H9 (cell line): ENCODE measurements around the gene NCOA1. TPM values are rescaled to one million over a fixed set of nuclear protein-coding genes. Genes with fewer than 3 reads are reported as not detected.
"Not testable (repeated sequence)": the region's sequence is repeated elsewhere in the genome, so short reads cannot be mapped to it uniquely, and the experiment has no call there.

Experiments
- DNase-seq: peaks from one replicate; pipeline ENCODE4 v3.0.0-alpha.2; 2017
- H2AFZ ChIP-seq: one replicate; pipeline ENCODE4 v1.6.1; 2013; ENCODE audit warnings: mild to moderate bottlenecking, low read length, control low read depth, moderate library complexity
- H2AK5ac ChIP-seq: 2 replicates; pipeline ENCODE4 v1.6.1; 2013; ENCODE audit warnings: low read length, control low read depth, mixed read lengths; ENCODE audit not compliant: insufficient read length
- H2BK120ac ChIP-seq: one replicate; pipeline ENCODE4 v1.6.1; 2013; ENCODE audit warnings: low read depth, mild to moderate bottlenecking, low read length, control low read depth, inconsistent platforms; ENCODE audit not compliant: poor library complexity, severe bottlenecking
- H2BK12ac ChIP-seq: 2 replicates; pipeline ENCODE4 v1.6.1; 2013; ENCODE audit warnings: low read length, control low read depth, mixed read lengths, low read depth; ENCODE audit not compliant: insufficient read length
- H2BK15ac ChIP-seq: 2 replicates; pipeline ENCODE4 v1.6.1; 2013; ENCODE audit warnings: low read depth, low read length, control low read depth
- H2BK20ac ChIP-seq: one replicate; pipeline ENCODE4 v1.6.1; 2013; ENCODE audit warnings: low read depth, mild to moderate bottlenecking, low read length, control low read depth, inconsistent platforms; ENCODE audit not compliant: poor library complexity, severe bottlenecking
- H2BK5ac ChIP-seq: 2 replicates; pipeline ENCODE4 v1.6.1; 2013; ENCODE audit warnings: low read length, control low read depth, mixed read lengths; ENCODE audit not compliant: insufficient read length
- H3K14ac ChIP-seq: 2 replicates; pipeline ENCODE4 v1.6.1; 2013; ENCODE audit warnings: low read length, control low read depth; ENCODE audit not compliant: insufficient read depth
- H3K18ac ChIP-seq: 2 replicates; pipeline ENCODE4 v1.6.1; 2013; ENCODE audit warnings: low read depth, mild to moderate bottlenecking, mixed read lengths, low read length, control low read depth; ENCODE audit not compliant: insufficient read length
- H3K23ac ChIP-seq: 2 replicates; pipeline ENCODE4 v1.6.1; 2013; ENCODE audit warnings: low read length, control low read depth, mixed read lengths, low read depth; ENCODE audit not compliant: insufficient read length
- H3K23me2 ChIP-seq: 2 replicates; pipeline ENCODE4 v1.6.1; 2013; ENCODE audit warnings: low read depth, mild to moderate bottlenecking, mixed read lengths, low read length, control low read depth; ENCODE audit not compliant: insufficient read length, poor library complexity, severe bottlenecking
- H3K27ac ChIP-seq: 2 replicates; pipeline ENCODE4 v1.5.1; 2013; ENCODE audit warnings: low read length, control low read depth, mixed read lengths, low read depth; ENCODE audit not compliant: insufficient read length
- H3K27me3 ChIP-seq: 2 replicates; pipeline ENCODE4 v1.6.1; 2013; ENCODE audit warnings: low read length, control low read depth, inconsistent platforms; ENCODE audit not compliant: insufficient read depth
- H3K4ac ChIP-seq: 2 replicates; pipeline ENCODE4 v1.6.1; 2013; ENCODE audit warnings: low read depth, mild to moderate bottlenecking, control low read depth, inconsistent platforms, low read length, moderate library complexity
- H3K4me1 ChIP-seq: 2 replicates; pipeline ENCODE4 v1.6.1; 2013; ENCODE audit warnings: low read length, control low read depth, inconsistent platforms; ENCODE audit not compliant: insufficient read depth
- H3K4me2 ChIP-seq: 2 replicates; pipeline ENCODE4 v1.6.1; 2013; ENCODE audit warnings: low read length, control low read depth, mixed read lengths; ENCODE audit not compliant: insufficient read length, insufficient read depth
- H3K56ac ChIP-seq: 2 replicates; pipeline ENCODE4 v1.6.1; 2013; ENCODE audit warnings: low read depth, mild to moderate bottlenecking, mixed read lengths, low read length, control low read depth; ENCODE audit not compliant: insufficient read length
- H3K79me1 ChIP-seq: 2 replicates; pipeline ENCODE4 v1.6.1; 2013; ENCODE audit warnings: low read depth, mild to moderate bottlenecking, moderate library complexity, low read length, control low read depth, inconsistent platforms; ENCODE audit not compliant: insufficient read depth, poor library complexity, severe bottlenecking
- H3K79me2 ChIP-seq: 2 replicates; pipeline ENCODE4 v1.6.1; 2013; ENCODE audit warnings: low read length, control low read depth, inconsistent platforms; ENCODE audit not compliant: insufficient read depth
- H3K9ac ChIP-seq: 2 replicates; pipeline ENCODE4 v1.6.1; 2013; ENCODE audit warnings: low read length, control low read depth, mixed read lengths; ENCODE audit not compliant: insufficient read length; ENCODE audit errors: extremely low read depth
- H3K9me3 ChIP-seq: one replicate; pipeline ENCODE4 v1.6.1; 2013; ENCODE audit warnings: low read depth, low read length, inconsistent platforms; ENCODE audit not compliant: control insufficient read depth
- H3T11ph ChIP-seq: one replicate; pipeline ENCODE4 v1.6.1; 2013; ENCODE audit warnings: mild to moderate bottlenecking, low read length, control low read depth, inconsistent platforms
- H4K20me1 ChIP-seq: one replicate; pipeline ENCODE4 v1.6.1; 2013; ENCODE audit not compliant: control insufficient read depth, insufficient read length, insufficient read depth
- H4K5ac ChIP-seq: 2 replicates; pipeline ENCODE4 v1.6.1; 2013; ENCODE audit warnings: low read depth, mild to moderate bottlenecking, mixed read lengths, low read length, control low read depth; ENCODE audit not compliant: insufficient read length
- H4K8ac ChIP-seq: replicated peaks from 2 replicates; pipeline ENCODE4 v1.6.1; 2013; ENCODE audit warnings: low read length, control low read depth, mixed read lengths, low read depth; ENCODE audit not compliant: insufficient read length
- H4K91ac ChIP-seq: 2 replicates; pipeline ENCODE4 v1.6.1; 2013; ENCODE audit warnings: low read depth, mild to moderate bottlenecking, moderate library complexity, mixed read lengths, low read length, control low read depth; ENCODE audit not compliant: insufficient read length
- H3K27ac Mint-ChIP-seq, 3 experiments: 2 replicates in 2 of 3; 3 replicates in 1 of 3; pipeline ENCODE4 v1.8.0; 2020 to 2021; ENCODE audit warnings: mixed read lengths in 3 of 3, mild to moderate bottlenecking in 1 of 3, moderate library complexity in 1 of 3
- H3K27me3 Mint-ChIP-seq: 2 replicates; pipeline ENCODE4 v1.8.0; 2021; ENCODE audit warnings: low read depth, mild to moderate bottlenecking, moderate library complexity, mixed read lengths
- H3K36me3 Mint-ChIP-seq, 3 experiments: 2 replicates in 2 of 3; 3 replicates in 1 of 3; pipeline ENCODE4 v1.8.0; 2020 to 2021; ENCODE audit warnings: low read depth in 3 of 3, mixed read lengths in 3 of 3; ENCODE audit not compliant: insufficient read depth in 1 of 3
- H3K4me1 Mint-ChIP-seq, 2 experiments: 2 replicates each; pipeline ENCODE4 v1.8.0; 2020; ENCODE audit warnings: mixed read lengths in 2 of 2
- H3K4me3 Mint-ChIP-seq, 2 experiments: 2 replicates in 1 of 2; 3 replicates in 1 of 2; pipeline ENCODE4 v1.8.0; 2020 to 2021; ENCODE audit warnings: mild to moderate bottlenecking in 2 of 2, mixed read lengths in 2 of 2, moderate library complexity in 1 of 2
- H3K9me3 Mint-ChIP-seq, 2 experiments: 2 replicates in 1 of 2; 3 replicates in 1 of 2; pipeline ENCODE4 v1.8.0; 2020; ENCODE audit warnings: mild to moderate bottlenecking in 2 of 2, mixed read lengths in 2 of 2, moderate library complexity in 1 of 2
- CTCF ChIP-seq: fragments of 200-600 bp; sonication (generic); conservative IDR thresholded peaks from 3 replicates; pipeline ENCODE4 v1.8.0; 2021; ENCODE audit warnings: antibody characterized with exemption, mild to moderate bottlenecking
- WGBS: extraction: QIAGEN DNeasy Blood & Tissue Kit; methylation state at CpG from one replicate; pipeline ENCODE4 v1.1.7; 2013; ENCODE audit warnings: missing lambda C conversion rate, low lambda C conversion rate, mixed read lengths; ENCODE audit not compliant: insufficient read length; ENCODE audit errors: extremely low coverage; 5-methylcytosine and 5-hydroxymethylcytosine counted together
- total RNA-seq: library from RNA; stranded (reverse); gene quantifications from 2 replicates; pipeline ENCODE4 v1.2.1, GENCODE V29; 2021

NCOA1 gene
- total RNA-seq, 1 experiment from 2014 or later: 14.8 TPM

- H3K36me3 Mint-ChIP-seq: peaks cover 0 to 5% (median 2%) of the 10 kb centered on the region in 3 experiments; a peak in 4 of 7 replicates
- Histone ChIP-seq H3K56ac (no peak overlapping the region), H2BK12ac (no peak overlapping the region), H3K14ac (no peak overlapping the region), H3K23ac (no peak overlapping the region), H2BK15ac (no peak overlapping the region), H2BK5ac (no peak overlapping the region), H3K9ac (no peak overlapping the region), H3K79me1 (no peaks in the 10 kb centered on the region), H3K9me3 (no peaks in the 10 kb centered on the region), H3K4ac (no peak overlapping the region), H3K18ac (no peak overlapping the region), H4K91ac (no peak overlapping the region), H2AFZ (no peak overlapping the region), H4K5ac (no peak overlapping the region), H3K79me2 (no peaks in the 10 kb centered on the region), H4K20me1 (no peaks in the 10 kb centered on the region), H3K27me3 (no peaks in the 10 kb centered on the region), H3K4me1 (no peaks in the 10 kb centered on the region), H2BK20ac (no peak overlapping the region), H3T11ph (no peak overlapping the region), H2AK5ac (no peak overlapping the region), H4K8ac (no peak overlapping the region), H3K4me2 (no peak overlapping the region), H3K27ac (no peak overlapping the region), H2BK120ac (no peak overlapping the region), H3K23me2 (no peaks in the 10 kb centered on the region)
- H3K4me1 Mint-ChIP-seq: no peaks in the 10 kb centered on the region
- H3K27ac Mint-ChIP-seq: no peak overlapping the region
- H3K4me3 Mint-ChIP-seq: no peak overlapping the region
- H3K27me3 Mint-ChIP-seq: no peaks in the 10 kb centered on the region
- no peak for DNase-seq
- H3K9me3 Mint-ChIP-seq: no peaks in the 10 kb centered on the region
- no CpG with 5 or more reads among the region's 4 CpGs for WGBS
- no peak for TF ChIP-seq CTCF
These were observed 185.4 kb downstream of the NCOA1 start for GRCh38 chr2:24676493-24676892.

DNA sequence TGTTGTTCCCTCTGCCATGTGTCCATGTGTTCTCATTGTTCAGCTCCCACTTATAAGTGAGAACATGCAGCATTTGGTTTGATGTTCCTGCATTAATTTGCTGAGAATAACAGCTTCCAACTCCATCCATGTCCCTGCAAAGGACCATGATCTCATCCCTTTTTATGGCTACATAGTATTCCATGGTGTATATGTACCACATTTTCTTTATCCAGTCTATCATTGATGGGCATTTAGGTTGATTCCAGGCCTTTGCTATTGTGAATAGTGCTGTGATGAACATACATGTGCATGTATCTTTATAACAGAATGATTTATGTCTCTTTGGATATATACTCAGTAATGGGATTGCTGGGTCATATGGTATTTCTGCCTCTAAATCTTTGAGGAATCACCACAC lies 187.0 kb downstream of the NCOA1 start:
- not testable (repeated sequence) for H3K9ac ChIP-seq, H3K4me2 ChIP-seq, H3K4me1 ChIP-seq, H2BK120ac ChIP-seq, H3K4ac ChIP-seq, DNase-seq, H4K8ac ChIP-seq, H3K9me3 ChIP-seq, H3K23ac ChIP-seq, H4K5ac ChIP-seq, H4K91ac ChIP-seq, H3K79me2 ChIP-seq, H3K18ac ChIP-seq, H3K36me3 Mint-ChIP-seq, H4K20me1 ChIP-seq, H3K56ac ChIP-seq, H3K14ac ChIP-seq, H3K27ac Mint-ChIP-seq, H3K27me3 Mint-ChIP-seq, H2BK15ac ChIP-seq, H3T11ph ChIP-seq, H3K23me2 ChIP-seq, H2AK5ac ChIP-seq, H3K79me1 ChIP-seq, H2BK12ac ChIP-seq, H2AFZ ChIP-seq, H2BK20ac ChIP-seq, H3K4me1 Mint-ChIP-seq, H3K9me3 Mint-ChIP-seq, H2BK5ac ChIP-seq, H3K27me3 ChIP-seq, H3K27ac ChIP-seq, H3K4me3 Mint-ChIP-seq
